NCI-H510A treated with DMSO at 0.1 percent for 48 hours (cell line): Measurements from ENCODE around the gene MED12L.

Experiments used
- DNase-seq: peaks from one replicate; lab custom pipeline; 2025; lab: John Stamatoyannopoulos, UW

The MED12L gene

DNA sequence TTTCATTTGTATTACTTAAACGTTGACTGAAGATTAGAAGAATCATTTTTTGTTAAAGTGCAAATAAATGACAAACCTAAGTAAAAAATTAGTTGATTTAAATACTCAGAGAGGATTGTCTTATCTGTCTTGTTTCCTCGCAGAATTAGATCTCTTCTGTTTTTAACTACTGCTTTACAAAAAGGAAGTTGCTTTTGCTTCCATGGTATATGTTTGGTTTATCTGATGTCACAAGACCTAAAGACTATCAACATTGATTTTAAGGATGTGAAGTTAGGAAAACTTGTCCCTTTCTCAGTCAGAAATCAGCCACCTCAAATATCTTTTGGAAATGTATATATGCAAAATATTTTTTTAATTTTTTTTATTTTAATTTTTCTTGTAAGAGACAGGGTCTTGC is 88.9 kb downstream of the MED12L start:
- no peak for DNase-seq

DNA sequence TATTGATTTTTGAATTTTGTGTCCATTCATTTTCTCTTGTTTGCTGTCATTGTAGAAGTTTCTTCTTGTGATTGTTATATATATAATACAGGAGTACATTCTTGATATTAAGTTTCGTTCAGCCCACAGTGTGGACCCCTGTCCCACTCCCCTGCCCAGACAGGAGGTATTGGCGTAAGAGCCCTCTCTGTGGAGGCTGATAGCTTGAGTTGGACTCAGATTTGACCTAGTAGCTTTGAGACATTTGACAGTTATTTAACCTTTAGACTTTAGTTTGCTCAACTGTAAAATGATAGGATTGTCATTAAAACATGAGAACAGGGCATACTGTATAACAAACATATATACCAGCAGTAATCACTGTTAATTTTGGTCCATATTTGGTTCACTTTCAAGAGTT is 90.5 kb downstream of the MED12L start:
- no peak for DNase-seq

DNA sequence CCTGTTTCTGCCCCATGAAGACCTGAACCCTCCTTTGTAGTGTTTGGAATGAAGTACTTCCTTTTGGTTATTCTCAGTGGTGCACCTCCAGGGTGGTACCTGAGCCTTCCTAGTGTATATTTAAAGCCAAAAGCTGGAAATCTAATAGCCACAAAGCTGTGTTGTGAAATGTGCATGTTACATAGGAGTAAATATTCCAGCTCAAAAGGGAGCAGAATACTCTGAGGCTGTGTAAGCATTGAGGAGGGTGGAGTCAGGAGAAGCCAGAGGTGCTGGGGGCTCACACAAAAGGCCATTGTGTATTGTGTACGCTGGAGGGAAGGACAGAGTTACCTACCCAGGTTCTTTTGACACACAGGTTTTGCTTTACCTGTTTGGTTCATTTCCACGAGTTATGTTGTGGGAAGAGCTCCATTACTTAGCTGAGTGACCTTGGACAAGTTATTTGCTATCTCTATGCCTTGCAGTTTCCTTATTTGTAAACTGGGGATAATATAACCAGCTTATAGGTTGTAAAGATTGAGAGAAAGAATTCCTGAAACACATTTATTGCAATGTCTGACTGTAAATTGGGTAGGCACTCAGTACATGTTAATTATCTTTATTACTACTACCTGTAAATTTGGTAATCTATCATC is 92.9 kb downstream of the MED12L start:
- no peak for DNase-seq

GRCh38 chr3:151182349-151183079 is 97.0 kb downstream of the MED12L start:
- DNase-seq = no peak

DNA sequence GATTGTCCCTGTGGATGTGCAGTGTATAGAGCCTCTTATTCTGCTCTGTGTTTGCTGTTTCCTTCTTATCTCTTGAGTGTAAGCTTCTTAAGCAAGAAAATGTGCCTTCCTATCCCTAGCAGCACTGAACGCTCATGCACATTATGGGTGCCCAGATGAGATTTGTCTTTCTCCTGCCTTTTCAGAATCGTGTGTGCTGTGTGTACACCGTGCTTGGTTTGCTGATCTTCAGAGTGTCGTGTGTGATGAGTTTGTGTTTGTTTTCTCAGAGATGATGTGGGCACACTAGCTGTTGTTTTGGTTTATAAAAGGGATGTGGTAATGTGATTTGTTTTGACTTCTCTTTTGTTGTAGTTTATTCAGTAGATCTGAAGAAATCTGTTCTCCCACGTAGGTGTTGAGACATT is 97.8 kb downstream of the MED12L start:
- DNase-seq = no peak

DNA sequence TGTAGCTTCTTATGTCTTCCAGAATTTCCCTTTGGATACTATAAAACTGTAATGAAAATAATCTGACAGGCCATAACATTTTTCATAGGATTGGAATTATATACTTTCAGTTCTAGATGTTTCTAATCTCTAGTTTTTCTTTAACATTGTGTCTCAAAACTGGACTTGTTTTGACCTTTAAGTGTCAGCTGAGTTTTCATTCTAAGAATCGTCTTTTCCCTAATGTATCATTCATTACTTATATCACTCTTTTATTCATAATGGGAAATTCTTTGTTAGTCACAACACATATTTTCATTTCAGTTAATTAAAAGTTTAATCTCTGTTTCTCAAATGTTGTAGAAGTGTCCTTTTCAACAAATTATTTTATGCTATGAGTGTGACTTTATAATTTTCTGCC is 105.6 kb downstream of the MED12L start:
- no peak for DNase-seq

DNA sequence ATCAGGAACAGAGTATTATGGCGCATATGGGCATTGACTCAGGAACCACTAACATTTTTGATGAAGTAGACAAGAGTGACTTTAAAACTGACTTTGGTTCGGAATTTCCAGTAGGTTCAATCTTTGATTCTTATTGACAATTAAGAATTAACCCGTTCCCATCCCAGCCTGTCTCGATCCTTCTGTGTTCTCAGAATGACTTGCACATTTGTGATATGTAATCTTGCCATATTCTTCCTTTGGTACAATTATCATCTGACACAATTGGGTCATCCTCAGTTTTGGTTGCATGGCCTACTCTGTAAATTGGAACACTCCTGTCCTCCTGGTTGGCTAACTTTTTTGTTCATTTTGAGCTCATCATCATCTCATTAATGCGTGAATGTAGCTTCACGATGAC is 107.1 kb downstream of the MED12L start:
- no peak for DNase-seq

DNA sequence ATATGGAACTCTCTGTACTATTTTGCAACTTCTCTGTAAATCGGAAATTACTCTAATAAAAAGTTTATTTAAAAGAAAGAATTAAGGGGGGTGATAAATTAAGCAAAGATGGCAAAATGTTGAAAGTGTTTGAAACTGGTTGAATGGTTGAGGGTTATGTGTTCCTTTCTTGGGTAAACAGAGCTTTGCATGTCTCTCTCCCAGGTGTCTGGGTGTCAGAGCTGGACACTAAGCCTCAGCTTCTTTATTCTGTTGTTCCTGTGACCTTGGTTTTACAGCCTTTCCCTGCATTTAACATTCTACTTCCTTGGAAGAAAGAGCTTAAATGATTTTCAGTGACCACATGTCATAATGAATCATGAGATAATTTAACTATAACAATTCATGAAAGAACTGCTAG is 110.4 kb downstream of the MED12L start:
- no peak for DNase-seq

DNA sequence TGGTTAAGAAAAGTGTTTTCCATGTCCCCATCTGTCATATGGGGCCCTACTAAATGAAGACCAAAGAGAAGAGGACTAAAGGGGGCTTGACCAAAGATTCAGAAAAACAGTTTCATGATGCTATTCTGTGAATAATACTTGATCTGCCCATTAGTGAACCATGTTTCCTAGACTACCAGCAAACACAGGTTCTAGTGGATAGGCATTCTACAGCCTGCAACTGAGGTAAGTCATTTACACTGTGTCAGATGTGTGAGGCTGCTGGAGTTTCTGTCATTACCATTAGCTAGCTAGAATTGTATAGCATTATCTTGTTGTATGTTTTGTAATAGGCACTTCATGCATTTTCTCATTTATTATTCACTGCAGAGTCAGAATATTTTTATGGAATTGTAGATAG is 111.0 kb downstream of the MED12L start:
- DNase-seq = no peak

DNA sequence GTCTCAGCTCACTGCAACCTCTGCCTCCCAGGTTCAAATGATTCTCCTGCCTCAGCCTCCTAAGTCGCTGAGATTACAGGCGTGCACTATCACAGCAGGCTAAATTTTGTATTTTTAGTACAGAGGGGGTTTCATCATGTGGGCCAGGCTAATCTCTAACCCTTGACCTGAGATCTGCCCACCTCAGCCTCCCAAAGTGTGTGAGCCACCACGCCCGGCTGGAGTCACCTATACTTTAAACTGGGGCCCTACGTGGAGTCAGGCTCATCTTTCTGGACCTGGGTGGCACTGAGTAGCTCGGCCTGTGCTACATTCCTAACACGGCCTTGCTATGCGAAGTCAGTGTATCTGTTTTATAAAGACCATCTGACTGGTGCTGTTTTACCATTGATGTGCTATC is 111.8 kb downstream of the MED12L start:
- DNase-seq = no peak

DNA sequence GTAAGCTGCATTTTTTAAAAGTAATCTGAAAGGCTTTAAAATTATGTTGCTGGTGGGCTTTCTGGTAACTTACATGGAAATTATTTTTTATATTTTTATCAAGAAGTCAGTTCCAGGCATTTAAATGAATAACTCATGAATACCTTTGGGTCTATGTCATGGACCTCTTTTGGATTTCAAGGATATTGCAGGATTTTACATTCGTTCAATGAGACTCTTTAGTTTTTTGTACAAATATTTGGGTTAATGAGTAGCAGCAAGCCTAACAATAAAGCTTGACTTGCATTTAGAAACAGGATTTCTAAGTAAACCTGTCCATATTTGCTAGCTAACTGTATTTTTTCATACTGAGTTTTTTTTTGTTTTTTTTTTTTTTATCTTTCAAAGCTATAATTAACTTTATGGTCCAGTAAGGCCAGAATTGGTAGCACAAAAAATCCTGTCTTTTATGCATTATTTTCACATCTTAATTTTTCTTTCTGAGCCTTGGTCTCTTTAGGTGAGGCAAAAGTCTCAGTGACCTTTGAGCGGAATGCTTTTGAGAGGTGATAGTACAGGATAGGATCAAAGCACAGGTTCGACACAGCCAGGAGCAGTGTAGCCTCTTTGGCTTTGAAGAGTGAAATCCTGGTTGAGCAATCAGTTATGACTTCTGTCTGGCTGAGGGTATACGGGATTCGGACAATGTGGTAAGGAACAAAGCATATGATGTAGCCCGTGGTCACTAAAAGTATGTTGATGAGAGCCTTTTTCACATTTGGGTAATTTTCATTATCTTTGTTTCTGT is 112.7 kb downstream of the MED12L start:
- no peak for DNase-seq

DNA sequence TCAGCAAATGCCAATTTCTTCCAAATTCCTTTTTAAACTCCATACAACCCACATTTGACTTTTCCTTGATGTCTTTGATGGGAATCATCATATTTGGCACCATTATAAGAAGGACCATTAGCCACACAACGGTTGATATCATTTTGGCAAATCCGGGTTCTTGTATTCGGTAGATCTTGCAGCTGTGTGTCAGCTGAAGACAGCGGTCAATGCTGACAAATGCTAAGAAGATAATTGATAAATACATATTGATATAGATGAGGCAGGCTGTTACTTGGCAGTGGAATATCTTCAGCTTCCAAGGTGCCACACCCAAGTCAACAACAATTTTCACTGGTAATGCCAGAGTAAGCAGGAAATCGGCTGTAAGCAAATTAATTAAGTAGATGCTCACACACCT is 113.4 kb downstream of the MED12L start:
- no peak for DNase-seq

- no peak for DNase-seq
These were observed 114.3 kb downstream of the MED12L start for GRCh38 chr3:151199554-151200438.

DNA sequence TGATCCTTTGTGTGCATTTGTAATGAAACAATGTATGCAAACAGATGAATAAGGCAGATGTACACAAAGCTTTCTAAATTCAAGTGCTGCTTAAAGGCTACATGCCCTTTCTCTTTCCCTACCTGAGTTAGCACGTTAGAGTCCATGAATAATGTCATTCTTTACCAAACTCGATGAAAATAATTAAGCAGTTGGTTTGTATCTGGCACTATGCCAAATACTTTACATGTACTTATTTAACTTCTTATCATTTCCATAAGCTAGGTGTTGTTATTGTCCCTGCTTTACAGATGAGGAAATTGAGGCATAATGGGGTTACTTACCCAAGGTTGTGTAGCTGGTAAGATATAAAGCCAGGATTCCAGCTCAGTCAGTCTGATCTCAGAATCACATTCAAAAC is 115.1 kb downstream of the MED12L start:
- DNase-seq = no peak

GRCh38 chr3:151201051-151201730 is 115.7 kb downstream of the MED12L start:
- DNase-seq = no peak

DNA sequence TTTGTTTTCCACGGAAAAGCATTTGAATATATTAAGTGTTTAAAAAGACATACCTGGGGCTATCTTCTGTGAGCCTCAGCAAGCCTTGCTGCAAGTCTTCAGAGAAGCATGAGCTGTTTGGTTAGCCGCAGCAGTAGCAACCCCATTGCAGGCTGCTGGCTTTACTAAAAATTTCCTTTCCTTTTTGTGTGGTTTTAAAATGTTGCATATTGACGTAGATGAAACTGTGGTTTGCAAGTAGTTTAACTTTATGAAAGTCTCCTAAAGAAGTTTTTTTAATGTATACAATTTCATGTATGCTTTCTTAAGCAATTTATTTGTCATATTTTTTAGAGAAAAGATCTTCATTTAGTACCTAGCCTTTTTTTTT is 117.6 kb downstream of the MED12L start, which contains the start of gene GPR171:
Gene GPR171 (minus strand): TSS at position 166 of the 370 bp plus-strand sequence. CDS start 3,830 bp downstream, outside the sequence.
- DNase-seq = no peak

GRCh38 chr3:151204530-151205402 is 119.3 kb downstream of the MED12L start:
- DNase-seq = no peak

- no peak for DNase-seq
These were observed 120.0 kb downstream of the MED12L start for GRCh38 chr3:151205482-151205881.

DNA sequence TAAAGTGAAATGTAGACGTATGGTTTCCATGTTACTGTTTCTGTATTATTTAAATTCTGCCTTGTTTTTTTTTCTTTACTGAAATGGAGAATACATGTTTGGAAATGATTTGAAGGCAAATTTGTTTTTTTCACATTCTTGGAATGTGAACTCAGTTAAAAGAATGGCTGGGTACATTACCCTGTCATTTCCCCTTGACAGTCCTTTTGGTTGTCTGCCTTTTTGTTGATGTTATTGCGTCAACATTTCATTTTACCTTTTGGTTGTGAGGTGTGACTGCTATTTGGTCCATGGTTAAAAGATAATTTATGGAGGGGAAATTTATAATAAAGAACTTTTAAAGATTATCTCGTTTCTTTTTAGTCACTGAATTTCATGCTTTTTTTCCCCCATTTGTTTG is 120.7 kb downstream of the MED12L start:
- DNase-seq = no peak

GRCh38 chr3:151209654-151210053 is 124.2 kb downstream of the MED12L start:
- no peak for DNase-seq
